H9 (cell line): ENCODE measurements around the gene DMKN. TPM values are rescaled to one million over a fixed set of nuclear protein-coding genes. Genes with fewer than 3 reads are reported as not detected.

Experiments used
- DNase-seq: peaks from one replicate; pipeline ENCODE4 v3.0.0-alpha.2; 2017
- H2AFZ ChIP-seq: one replicate; pipeline ENCODE4 v1.6.1; 2013; ENCODE audit warnings: mild to moderate bottlenecking, low read length, control low read depth, moderate library complexity
- H2AK5ac ChIP-seq: 2 replicates; pipeline ENCODE4 v1.6.1; 2013; ENCODE audit warnings: low read length, control low read depth, mixed read lengths; ENCODE audit not compliant: insufficient read length
- H2BK120ac ChIP-seq: one replicate; pipeline ENCODE4 v1.6.1; 2013; ENCODE audit warnings: low read depth, mild to moderate bottlenecking, low read length, control low read depth, inconsistent platforms; ENCODE audit not compliant: poor library complexity, severe bottlenecking
- H2BK12ac ChIP-seq: 2 replicates; pipeline ENCODE4 v1.6.1; 2013; ENCODE audit warnings: low read length, control low read depth, mixed read lengths, low read depth; ENCODE audit not compliant: insufficient read length
- H2BK15ac ChIP-seq: 2 replicates; pipeline ENCODE4 v1.6.1; 2013; ENCODE audit warnings: low read depth, low read length, control low read depth
- H2BK20ac ChIP-seq: one replicate; pipeline ENCODE4 v1.6.1; 2013; ENCODE audit warnings: low read depth, mild to moderate bottlenecking, low read length, control low read depth, inconsistent platforms; ENCODE audit not compliant: poor library complexity, severe bottlenecking
- H2BK5ac ChIP-seq: 2 replicates; pipeline ENCODE4 v1.6.1; 2013; ENCODE audit warnings: low read length, control low read depth, mixed read lengths; ENCODE audit not compliant: insufficient read length
- H3K14ac ChIP-seq: 2 replicates; pipeline ENCODE4 v1.6.1; 2013; ENCODE audit warnings: low read length, control low read depth; ENCODE audit not compliant: insufficient read depth
- H3K18ac ChIP-seq: 2 replicates; pipeline ENCODE4 v1.6.1; 2013; ENCODE audit warnings: low read depth, mild to moderate bottlenecking, mixed read lengths, low read length, control low read depth; ENCODE audit not compliant: insufficient read length
- H3K23ac ChIP-seq: 2 replicates; pipeline ENCODE4 v1.6.1; 2013; ENCODE audit warnings: low read length, control low read depth, mixed read lengths, low read depth; ENCODE audit not compliant: insufficient read length
- H3K23me2 ChIP-seq: 2 replicates; pipeline ENCODE4 v1.6.1; 2013; ENCODE audit warnings: low read depth, mild to moderate bottlenecking, mixed read lengths, low read length, control low read depth; ENCODE audit not compliant: insufficient read length, poor library complexity, severe bottlenecking
- H3K27ac ChIP-seq: 2 replicates; pipeline ENCODE4 v1.5.1; 2013; ENCODE audit warnings: low read length, control low read depth, mixed read lengths, low read depth; ENCODE audit not compliant: insufficient read length
- H3K27me3 ChIP-seq: 2 replicates; pipeline ENCODE4 v1.6.1; 2013; ENCODE audit warnings: low read length, control low read depth, inconsistent platforms; ENCODE audit not compliant: insufficient read depth
- H3K4ac ChIP-seq: 2 replicates; pipeline ENCODE4 v1.6.1; 2013; ENCODE audit warnings: low read depth, mild to moderate bottlenecking, control low read depth, inconsistent platforms, low read length, moderate library complexity
- H3K4me1 ChIP-seq: 2 replicates; pipeline ENCODE4 v1.6.1; 2013; ENCODE audit warnings: low read length, control low read depth, inconsistent platforms; ENCODE audit not compliant: insufficient read depth
- H3K4me2 ChIP-seq: 2 replicates; pipeline ENCODE4 v1.6.1; 2013; ENCODE audit warnings: low read length, control low read depth, mixed read lengths; ENCODE audit not compliant: insufficient read length, insufficient read depth
- H3K56ac ChIP-seq: 2 replicates; pipeline ENCODE4 v1.6.1; 2013; ENCODE audit warnings: low read depth, mild to moderate bottlenecking, mixed read lengths, low read length, control low read depth; ENCODE audit not compliant: insufficient read length
- H3K79me1 ChIP-seq: 2 replicates; pipeline ENCODE4 v1.6.1; 2013; ENCODE audit warnings: low read depth, mild to moderate bottlenecking, moderate library complexity, low read length, control low read depth, inconsistent platforms; ENCODE audit not compliant: insufficient read depth, poor library complexity, severe bottlenecking
- H3K79me2 ChIP-seq: 2 replicates; pipeline ENCODE4 v1.6.1; 2013; ENCODE audit warnings: low read length, control low read depth, inconsistent platforms; ENCODE audit not compliant: insufficient read depth
- H3K9ac ChIP-seq: 2 replicates; pipeline ENCODE4 v1.6.1; 2013; ENCODE audit warnings: low read length, control low read depth, mixed read lengths; ENCODE audit not compliant: insufficient read length; ENCODE audit errors: extremely low read depth
- H3K9me3 ChIP-seq: one replicate; pipeline ENCODE4 v1.6.1; 2013; ENCODE audit warnings: low read depth, low read length, inconsistent platforms; ENCODE audit not compliant: control insufficient read depth
- H3T11ph ChIP-seq: one replicate; pipeline ENCODE4 v1.6.1; 2013; ENCODE audit warnings: mild to moderate bottlenecking, low read length, control low read depth, inconsistent platforms
- H4K20me1 ChIP-seq: one replicate; pipeline ENCODE4 v1.6.1; 2013; ENCODE audit not compliant: control insufficient read depth, insufficient read length, insufficient read depth
- H4K5ac ChIP-seq: 2 replicates; pipeline ENCODE4 v1.6.1; 2013; ENCODE audit warnings: low read depth, mild to moderate bottlenecking, mixed read lengths, low read length, control low read depth; ENCODE audit not compliant: insufficient read length
- H4K8ac ChIP-seq: replicated peaks from 2 replicates; pipeline ENCODE4 v1.6.1; 2013; ENCODE audit warnings: low read length, control low read depth, mixed read lengths, low read depth; ENCODE audit not compliant: insufficient read length
- H4K91ac ChIP-seq: 2 replicates; pipeline ENCODE4 v1.6.1; 2013; ENCODE audit warnings: low read depth, mild to moderate bottlenecking, moderate library complexity, mixed read lengths, low read length, control low read depth; ENCODE audit not compliant: insufficient read length
- H3K27ac Mint-ChIP-seq, 3 experiments: 2 replicates in 2 of 3; 3 replicates in 1 of 3; pipeline ENCODE4 v1.8.0; 2020 to 2021; ENCODE audit warnings: mixed read lengths in 3 of 3, mild to moderate bottlenecking in 1 of 3, moderate library complexity in 1 of 3
- H3K27me3 Mint-ChIP-seq: 2 replicates; pipeline ENCODE4 v1.8.0; 2021; ENCODE audit warnings: low read depth, mild to moderate bottlenecking, moderate library complexity, mixed read lengths
- H3K36me3 Mint-ChIP-seq, 3 experiments: 2 replicates in 2 of 3; 3 replicates in 1 of 3; pipeline ENCODE4 v1.8.0; 2020 to 2021; ENCODE audit warnings: low read depth in 3 of 3, mixed read lengths in 3 of 3; ENCODE audit not compliant: insufficient read depth in 1 of 3
- H3K4me1 Mint-ChIP-seq, 2 experiments: 2 replicates each; pipeline ENCODE4 v1.8.0; 2020; ENCODE audit warnings: mixed read lengths in 2 of 2
- H3K4me3 Mint-ChIP-seq, 2 experiments: 2 replicates in 1 of 2; 3 replicates in 1 of 2; pipeline ENCODE4 v1.8.0; 2020 to 2021; ENCODE audit warnings: mild to moderate bottlenecking in 2 of 2, mixed read lengths in 2 of 2, moderate library complexity in 1 of 2
- H3K9me3 Mint-ChIP-seq, 2 experiments: 2 replicates in 1 of 2; 3 replicates in 1 of 2; pipeline ENCODE4 v1.8.0; 2020; ENCODE audit warnings: mild to moderate bottlenecking in 2 of 2, mixed read lengths in 2 of 2, moderate library complexity in 1 of 2
- CTCF ChIP-seq: fragments of 200-600 bp; sonication (generic); conservative IDR thresholded peaks from 3 replicates; pipeline ENCODE4 v1.8.0; 2021; ENCODE audit warnings: antibody characterized with exemption, mild to moderate bottlenecking
- WGBS: extraction: QIAGEN DNeasy Blood & Tissue Kit; methylation state at CpG from one replicate; pipeline ENCODE4 v1.1.7; 2013; ENCODE audit warnings: missing lambda C conversion rate, low lambda C conversion rate, mixed read lengths; ENCODE audit not compliant: insufficient read length; ENCODE audit errors: extremely low coverage; 5-methylcytosine and 5-hydroxymethylcytosine counted together
- total RNA-seq: library from RNA; stranded (reverse); gene quantifications from 2 replicates; pipeline ENCODE4 v1.2.1, GENCODE V29; 2021

The DMKN gene
- total RNA-seq, 1 experiment from 2014 or later, result 278 TPM

- H3K4me1 Mint-ChIP-seq, result peaks cover 9 to 14% of the 10 kb centered on the region in 2 experiments
- WGBS, result no CpG with 5 or more reads among the region's 16 CpGs
- peaks cover 3% of the 10 kb centered on the region; the same call in 1 of the 2 replicates for H3K27me3 ChIP-seq
Measured at GRCh38 chr19:35556846-35557538, 43.5 kb upstream of the DMKN start.

More at GRCh38 chr19:35556846-35557538, 43.5 kb upstream of the DMKN start:
- Histone ChIP-seq H3K56ac (no peak overlapping the region), H3K4me2 (peak overlapping the region; percentile 83), H3K18ac (no peak overlapping the region), H3K9me3 (no peaks in the 10 kb centered on the region), H2AFZ (no peak overlapping the region), H4K20me1 (no peaks in the 10 kb centered on the region), H3K23ac (no peak overlapping the region), H2BK20ac (no peak overlapping the region), H4K91ac (no peak overlapping the region), H2BK15ac (no peak overlapping the region), H3T11ph (no peak overlapping the region), H3K14ac (no peak overlapping the region), H3K27ac (no peak overlapping the region), H2BK120ac (no peak overlapping the region), H3K4me1 (no peaks in the 10 kb centered on the region), H4K8ac (no peak overlapping the region), H3K9ac (no peak overlapping the region), H2BK12ac (no peak overlapping the region), H4K5ac (no peak overlapping the region), H2BK5ac (no peak overlapping the region), H3K79me1 (no peaks in the 10 kb centered on the region), H3K79me2 (no peaks in the 10 kb centered on the region; the same call in 1 of the 2 replicates), H3K23me2 (peaks cover 7% of the 10 kb centered on the region), H3K4ac (no peak overlapping the region), H2AK5ac (no peak overlapping the region)
- Mint-ChIP-seq H3K27ac (peak overlapping the region in 1 of 3 experiments; percentile 4; a peak in 1 of 7 replicates), H3K9me3 (no peaks in the 10 kb centered on the region), H3K36me3 (no peaks in the 10 kb centered on the region; a peak in 1 of 7 replicates), H3K27me3 (peaks cover 70% of the 10 kb centered on the region), H3K4me3 (peak overlapping the region; percentile 85 to 90)
- TF ChIP-seq CTCF, result no peak
- no peak for DNase-seq
